HUES64 (cell line): ENCODE measurements around the gene SIGMAR1.

Experiments
- H3K27ac ChIP-seq: 2 replicates; pipeline ENCODE4 v1.7.0; 2013; ENCODE audit warnings: low read depth, low read length, inconsistent platforms
- H3K27me3 ChIP-seq: 2 replicates; pipeline ENCODE4 v1.6.1; 2013; ENCODE audit warnings: mild to moderate bottlenecking, low read length; ENCODE audit not compliant: insufficient read depth
- H3K36me3 ChIP-seq: 2 replicates; pipeline ENCODE4 v1.6.1; 2013; ENCODE audit warnings: mild to moderate bottlenecking, low read length; ENCODE audit not compliant: insufficient read depth
- H3K4me1 ChIP-seq: 2 replicates; pipeline ENCODE4 v1.6.1; 2013; ENCODE audit warnings: mild to moderate bottlenecking, low read length, moderate library complexity; ENCODE audit not compliant: insufficient read depth
- H3K4me3 ChIP-seq: 2 replicates; pipeline ENCODE4 v1.5.1; 2013; ENCODE audit warnings: mild to moderate bottlenecking, low read length, moderate library complexity
- H3K9ac ChIP-seq: 2 replicates; pipeline ENCODE4 v1.6.1; 2013; ENCODE audit warnings: mild to moderate bottlenecking, low read depth, low read length
- H3K9me3 ChIP-seq: 2 replicates; pipeline ENCODE4 v1.6.1; 2013; ENCODE audit warnings: low read depth, low read length; ENCODE audit not compliant: insufficient read depth
- WGBS: fragments of 150-250, 120-280 bp; methylation state at CpG from one replicate; pipeline ENCODE4 v1.1.7; 2013; ENCODE audit warnings: missing lambda C conversion rate; 5-methylcytosine and 5-hydroxymethylcytosine counted together

Gene SIGMAR1

GRCh38 chr9:34669809-34670562, 32.4 kb upstream of the SIGMAR1 start:
- H3K4me1 ChIP-seq = 0 out of 2 replicates have a peak, but pooled peaks cover 3% of the 10 kb centered on the region
- H3K4me3 ChIP-seq = no peak overlapping the region
- peaks cover 10% of the 10 kb centered on the region; the same call in 1 of the 2 replicates for H3K36me3 ChIP-seq
- H3K27me3 ChIP-seq = no peaks in the 10 kb centered on the region
- no peak overlapping the region for H3K27ac ChIP-seq
- H3K9me3 ChIP-seq = 0 out of 2 replicates have a peak, but pooled peaks cover 3% of the 10 kb centered on the region
- H3K9ac ChIP-seq = no peak overlapping the region
- 88% methylated on average over 5 of the region's 5 CpGs for WGBS

- H3K4me1 ChIP-seq = peaks cover 6% of the 10 kb centered on the region
- WGBS = under 1% methylated on average over 54 of the region's 55 CpGs
- H3K9me3 ChIP-seq = 0 out of 2 replicates have a peak, but pooled peaks cover 3% of the 10 kb centered on the region
- H3K27ac ChIP-seq = peak overlapping the region; percentile 98
- peak overlapping the region; percentile 92 for H3K4me3 ChIP-seq
- peaks cover 10% of the 10 kb centered on the region; the same call in 1 of the 2 replicates for H3K36me3 ChIP-seq
- peak overlapping the region; percentile 87 for H3K9ac ChIP-seq
- no peaks in the 10 kb centered on the region for H3K27me3 ChIP-seq
Measured at GRCh38 chr9:34665381-34666250, 28.0 kb upstream of the SIGMAR1 start.

- WGBS = under 1% methylated on average over 26 of the region's 26 CpGs
- no peak overlapping the region; the same call in 1 of the 2 replicates for H3K27ac ChIP-seq
- H3K9me3 ChIP-seq = 0 out of 2 replicates have a peak, but pooled peaks cover 3% of the 10 kb centered on the region
- peaks cover 10% of the 10 kb centered on the region; the same call in 1 of the 2 replicates for H3K36me3 ChIP-seq
- H3K27me3 ChIP-seq = no peaks in the 10 kb centered on the region
- H3K4me1 ChIP-seq = peaks cover 6% of the 10 kb centered on the region
- H3K9ac ChIP-seq = peak overlapping the region; percentile 49; the same call in 1 of the 2 replicates
- peak overlapping the region; percentile 80 for H3K4me3 ChIP-seq
Measured at GRCh38 chr9:34665067-34665380, 27.4 kb upstream of the SIGMAR1 start.

GRCh38 chr9:34664281-34665066, 26.9 kb upstream of the SIGMAR1 start:
- peaks cover 6% of the 10 kb centered on the region for H3K4me1 ChIP-seq
- peaks cover 7% of the 10 kb centered on the region; the same call in 1 of the 2 replicates for H3K36me3 ChIP-seq
- no peaks in the 10 kb centered on the region for H3K27me3 ChIP-seq
- WGBS = 7% methylated on average over 18 of the region's 18 CpGs
- peak overlapping the region; percentile 49; the same call in 1 of the 2 replicates for H3K9ac ChIP-seq
- H3K4me3 ChIP-seq = peak overlapping the region; percentile 80
- H3K27ac ChIP-seq = no peak overlapping the region; the same call in 1 of the 2 replicates
- no peaks in the 10 kb centered on the region for H3K9me3 ChIP-seq

GRCh38 chr9:34663303-34663605, 25.7 kb upstream of the SIGMAR1 start:
- H3K9me3 ChIP-seq = no peaks in the 10 kb centered on the region
- no peak overlapping the region for H3K4me3 ChIP-seq
- H3K9ac ChIP-seq = no peak overlapping the region
- H3K36me3 ChIP-seq = peaks cover 2% of the 10 kb centered on the region; the same call in 1 of the 2 replicates
- H3K27me3 ChIP-seq = no peaks in the 10 kb centered on the region
- no peak overlapping the region for H3K27ac ChIP-seq
- H3K4me1 ChIP-seq = peaks cover 6% of the 10 kb centered on the region

- Histone ChIP-seq H3K4me3 (no peak within 1 kb of the TSS), H3K9ac (no peak within 1 kb of the TSS), H3K27ac (no peak within 1 kb of the TSS), H3K9me3 (no peaks in the 10 kb centered on the region), H3K4me1 (peaks cover 6% of the 10 kb centered on the region), H3K27me3 (no peaks in the 10 kb centered on the region), H3K36me3 (no peaks in the 10 kb centered on the region)
- WGBS = 93% methylated on average over 4 of the region's 4 CpGs
Measured at GRCh38 chr9:34662526-34663302, 25.1 kb upstream of the SIGMAR1 start, which contains the start of gene CCL27. Gene CCL27 (minus strand): TSS chr9:34662657. CDS start chr9:34662633, 24 bp downstream.

- 91% methylated on average over 8 of the region's 8 CpGs for WGBS
- H3K4me3 ChIP-seq = no peak overlapping the region
- no peaks in the 10 kb centered on the region for H3K36me3 ChIP-seq
- H3K9me3 ChIP-seq = no peaks in the 10 kb centered on the region
- H3K27me3 ChIP-seq = no peaks in the 10 kb centered on the region
- no peak overlapping the region for H3K9ac ChIP-seq
- no peak overlapping the region for H3K27ac ChIP-seq
- peaks cover 4% of the 10 kb centered on the region for H3K4me1 ChIP-seq
Measured at GRCh38 chr9:34659592-34660253, 22.1 kb upstream of the SIGMAR1 start.

GRCh38 chr9:34658461-34658860, 20.9 kb upstream of the SIGMAR1 start:
- no peaks in the 10 kb centered on the region for H3K27me3 ChIP-seq
- no peaks in the 10 kb centered on the region for H3K9me3 ChIP-seq
- H3K36me3 ChIP-seq = no peaks in the 10 kb centered on the region
- no peak overlapping the region for H3K4me3 ChIP-seq
- H3K27ac ChIP-seq = no peak overlapping the region
- H3K4me1 ChIP-seq = peaks cover 6% of the 10 kb centered on the region
- no peak overlapping the region for H3K9ac ChIP-seq
- 94% methylated on average over 14 of the region's 14 CpGs for WGBS

- H3K4me1 ChIP-seq = peaks cover 19% of the 10 kb centered on the region
- H3K27me3 ChIP-seq = no peaks in the 10 kb centered on the region
- no peak overlapping the region for H3K9ac ChIP-seq
- H3K9me3 ChIP-seq = no peaks in the 10 kb centered on the region
- no peaks in the 10 kb centered on the region for H3K36me3 ChIP-seq
- no peak overlapping the region for H3K27ac ChIP-seq
- WGBS = 95% methylated on average over 5 of the region's 5 CpGs
- no peak overlapping the region for H3K4me3 ChIP-seq
Measured at GRCh38 chr9:34656992-34657391, 19.4 kb upstream of the SIGMAR1 start.

GRCh38 chr9:34655394-34655793, 17.8 kb upstream of the SIGMAR1 start:
- Histone ChIP-seq H3K4me3 (no peak overlapping the region), H3K27ac (no peak overlapping the region), H3K9ac (no peak overlapping the region), H3K9me3 (no peaks in the 10 kb centered on the region), H3K4me1 (peaks cover 19% of the 10 kb centered on the region), H3K36me3 (peaks cover 2% of the 10 kb centered on the region; the same call in 1 of the 2 replicates), H3K27me3 (no peaks in the 10 kb centered on the region)
- WGBS = 66% methylated on average over 5 of the region's 5 CpGs
